Colonic mucosa (tissue), 4 donors: ENCODE data around the gene REEP3. TPM values are rescaled to one million over a fixed set of nuclear protein-coding genes. Genes with fewer than 3 reads are reported as not detected.
"Not testable (repeated sequence)": the region's sequence is repeated elsewhere in the genome, so short reads cannot be mapped to it uniquely, and the experiment has no call there.

Source experiments
- DNase-seq: peaks from one replicate; pipeline ENCODE4 v3.0.0-alpha.2; 2020
- H3K27ac ChIP-seq: fragments of 200-600 bp; one replicate; pipeline ENCODE4 v1.8.0; 2021
- H3K27me3 ChIP-seq: fragments of 200-600 bp; one replicate; pipeline ENCODE4 v1.8.0; 2021
- H3K36me3 ChIP-seq: fragments of 200-600 bp; one replicate; pipeline ENCODE4 v1.8.0; 2021
- H3K4me1 ChIP-seq: fragments of 200-600 bp; one replicate; pipeline ENCODE4 v1.8.0; 2021; ENCODE audit warnings: mild to moderate bottlenecking
- H3K4me3 ChIP-seq: fragments of 200-600 bp; one replicate; pipeline ENCODE4 v1.8.0; 2021
- H3K9ac ChIP-seq, 2 donors: one replicate each; pipeline ENCODE4 v1.7.0; 2013; ENCODE audit warnings: control low read depth in 2 of 2, low read depth in 2 of 2, low read length in 2 of 2
- H3K9me3 ChIP-seq: fragments of 200-600 bp; one replicate; pipeline ENCODE4 v1.8.0; 2021
- CTCF ChIP-seq: fragments of 200-600 bp; IDR thresholded peaks from one replicate; pipeline ENCODE4 v1.8.0; 2022; ENCODE audit warnings: antibody characterized with exemption, mild to moderate bottlenecking
- intact Hi-C: fragments of 100-400 bp; cut with DNase I; formaldehyde crosslinking; loops from one replicate; pipeline ENCODE4 v1.14.1; 2022
- total RNA-seq, 2 donors: library from RNA; stranded (reverse); fragmentation: NEBNext Ultra II Directional in 1 of 2; extraction: Animal tissue kit (Norgen Biotek cat#: 25700) in 1 of 2; gene quantifications; one replicate each; pipeline ENCODE4 v1.2.1, GENCODE V29; 2021
- donor health status: healthy.
- donor health status: DM: no; HTN: no; CAD: no.
- donor health status: DM: no; HTN: no; CAD: no.

REEP3 gene
- total RNA-seq, 2 donors from 2014 or later: 33.1 to 66.0 TPM

DNA sequence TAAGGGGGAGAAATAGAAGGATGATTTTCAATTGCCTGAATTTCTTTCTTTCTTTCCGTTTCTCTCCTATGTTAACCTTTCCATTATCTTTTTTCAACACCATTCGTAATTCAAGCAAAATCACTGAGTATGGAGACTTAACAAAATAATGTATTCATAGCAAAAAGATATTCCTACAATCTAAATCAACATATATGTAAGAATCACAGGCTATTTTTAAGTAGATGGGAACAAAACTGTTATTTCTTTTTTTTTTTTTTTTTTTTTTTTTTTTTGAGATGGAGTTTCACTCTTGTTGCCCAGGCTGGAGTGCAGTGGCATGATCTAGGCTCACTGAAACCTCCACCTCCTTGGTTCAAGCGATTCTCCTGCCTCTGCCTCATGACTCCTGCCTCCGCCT, 28.2 kb upstream of the REEP3 start:
- no peak overlapping the region for H3K4me3 ChIP-seq
- no peaks in the 10 kb centered on the region for H3K36me3 ChIP-seq
- intact Hi-C loops: no loop called here
- H3K9ac ChIP-seq: no peak overlapping the region
- no peak for DNase-seq
- no peaks in the 10 kb centered on the region for H3K4me1 ChIP-seq
- no peak for TF ChIP-seq CTCF
- no peaks in the 10 kb centered on the region for H3K9me3 ChIP-seq
- no peak overlapping the region for H3K27ac ChIP-seq
- no peaks in the 10 kb centered on the region for H3K27me3 ChIP-seq

- no peak for TF ChIP-seq CTCF
- no peak for DNase-seq
These were observed 26.2 kb upstream of the REEP3 start for GRCh38 chr10:63494951-63495350.

GRCh38 chr10:63496561-63496960, 24.6 kb upstream of the REEP3 start:
- Histone ChIP-seq H3K36me3 (no peaks in the 10 kb centered on the region), H3K4me1 (no peaks in the 10 kb centered on the region), H3K9me3 (no peaks in the 10 kb centered on the region), H3K4me3 (no peak overlapping the region), H3K27me3 (no peaks in the 10 kb centered on the region), H3K27ac (no peak overlapping the region), H3K9ac (no peak overlapping the region)
- DNase-seq: no peak
- no peak for TF ChIP-seq CTCF
- intact Hi-C loops: no loop called here

More at GRCh38 chr10:63494951-63495350, 26.2 kb upstream of the REEP3 start:
- no peaks in the 10 kb centered on the region for H3K9me3 ChIP-seq
- intact Hi-C loops: no loop called here
- no peak overlapping the region for H3K27ac ChIP-seq
- no peaks in the 10 kb centered on the region for H3K36me3 ChIP-seq
- H3K4me3 ChIP-seq: no peak overlapping the region
- no peaks in the 10 kb centered on the region for H3K4me1 ChIP-seq
- H3K9ac ChIP-seq: no peak overlapping the region
- no peaks in the 10 kb centered on the region for H3K27me3 ChIP-seq

DNA sequence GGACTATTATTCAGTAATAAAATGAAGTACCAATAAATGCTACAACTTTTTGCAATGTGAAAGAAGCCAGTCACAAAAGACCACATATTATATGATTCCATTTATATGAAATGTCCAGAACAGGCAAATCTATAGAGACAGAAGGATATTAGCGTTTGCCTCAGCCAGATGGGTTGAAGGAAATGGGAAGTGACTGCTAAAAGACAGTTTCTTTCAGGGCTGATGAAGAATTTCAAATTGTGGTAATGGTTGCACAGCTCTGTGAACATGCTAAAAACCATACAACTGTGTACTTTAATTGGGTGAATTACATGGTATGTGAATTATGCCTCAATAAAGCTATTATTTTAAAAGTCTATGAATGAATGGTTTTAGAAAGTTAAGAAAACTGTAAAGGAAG, 23.9 kb upstream of the REEP3 start:
- no peak overlapping the region for H3K27ac ChIP-seq
- H3K4me3 ChIP-seq: no peak overlapping the region
- no peaks in the 10 kb centered on the region for H3K4me1 ChIP-seq
- TF ChIP-seq CTCF: no peak
- H3K9ac ChIP-seq: no peak overlapping the region
- no peaks in the 10 kb centered on the region for H3K9me3 ChIP-seq
- DNase-seq: no peak
- H3K27me3 ChIP-seq: no peaks in the 10 kb centered on the region
- H3K36me3 ChIP-seq: no peaks in the 10 kb centered on the region
- intact Hi-C loops: no loop called here

GRCh38 chr10:63498665-63499064, 22.5 kb upstream of the REEP3 start:
- Histone ChIP-seq H3K36me3 (no peaks in the 10 kb centered on the region), H3K27ac (no peak overlapping the region), H3K4me1 (no peaks in the 10 kb centered on the region), H3K27me3 (no peaks in the 10 kb centered on the region), H3K4me3 (no peak overlapping the region), H3K9ac (no peak overlapping the region), H3K9me3 (no peaks in the 10 kb centered on the region)
- no peak for TF ChIP-seq CTCF
- intact Hi-C loops: no loop called here
- no peak for DNase-seq

- DNase-seq, H3K27ac ChIP-seq, intact Hi-C loops: not testable (repeated sequence)
These were observed 20.6 kb upstream of the REEP3 start for GRCh38 chr10:63500551-63500950.

More at GRCh38 chr10:63500551-63500950, 20.6 kb upstream of the REEP3 start:
- H3K27me3 ChIP-seq, H3K4me3 ChIP-seq, H3K36me3 ChIP-seq, H3K9ac ChIP-seq, H3K9me3 ChIP-seq, H3K4me1 ChIP-seq: not testable (repeated sequence)
